Kidney glomerular epithelial cell (primary cell): ENCODE measurements around the gene MCRIP1.

Experiments
- DNase-seq: peaks from one replicate; lab custom pipeline; 2025; lab: John Stamatoyannopoulos, UW

Gene MCRIP1

DNA sequence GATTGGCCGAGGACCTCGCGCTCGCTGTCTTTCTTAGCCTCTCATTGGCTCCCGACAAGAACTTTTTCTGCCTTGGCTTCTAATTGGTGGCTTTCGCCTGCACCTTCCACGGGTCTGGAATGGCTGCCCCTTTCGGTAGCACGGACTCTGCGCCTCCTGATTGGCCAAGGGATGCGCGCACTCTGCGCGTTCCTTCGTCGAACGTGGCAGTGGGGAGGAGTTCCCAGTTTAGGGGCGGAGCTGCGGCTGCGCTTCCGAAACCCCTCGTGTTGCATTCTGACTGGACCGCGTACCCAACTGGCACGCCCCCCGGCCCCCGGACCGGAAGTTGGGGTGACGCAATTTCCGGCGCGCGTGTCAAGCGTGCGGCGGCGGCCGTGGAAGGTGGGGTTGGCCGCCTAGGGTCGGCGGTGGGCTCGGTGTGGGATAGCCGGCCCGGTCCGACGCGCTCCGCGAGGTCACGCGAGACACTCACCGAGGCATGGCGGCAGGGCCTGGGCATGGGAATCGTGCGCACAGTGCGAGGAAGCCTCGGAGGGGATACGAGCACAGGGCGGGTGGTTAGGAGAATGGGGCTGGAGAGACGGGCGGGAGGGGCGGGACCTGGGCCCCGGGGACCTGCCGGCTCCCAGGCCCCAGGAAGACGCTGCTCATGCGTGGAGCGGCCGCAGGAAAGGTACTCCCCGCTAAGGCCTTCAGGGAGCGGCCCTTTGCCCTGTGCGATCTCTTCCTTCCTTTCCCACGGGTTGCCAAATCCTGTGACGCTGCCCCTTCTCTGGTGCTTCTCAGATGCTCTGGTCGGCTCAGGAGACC, 27.9 kb upstream of the MCRIP1 start:
- peak; percentile 100 for DNase-seq

DNA sequence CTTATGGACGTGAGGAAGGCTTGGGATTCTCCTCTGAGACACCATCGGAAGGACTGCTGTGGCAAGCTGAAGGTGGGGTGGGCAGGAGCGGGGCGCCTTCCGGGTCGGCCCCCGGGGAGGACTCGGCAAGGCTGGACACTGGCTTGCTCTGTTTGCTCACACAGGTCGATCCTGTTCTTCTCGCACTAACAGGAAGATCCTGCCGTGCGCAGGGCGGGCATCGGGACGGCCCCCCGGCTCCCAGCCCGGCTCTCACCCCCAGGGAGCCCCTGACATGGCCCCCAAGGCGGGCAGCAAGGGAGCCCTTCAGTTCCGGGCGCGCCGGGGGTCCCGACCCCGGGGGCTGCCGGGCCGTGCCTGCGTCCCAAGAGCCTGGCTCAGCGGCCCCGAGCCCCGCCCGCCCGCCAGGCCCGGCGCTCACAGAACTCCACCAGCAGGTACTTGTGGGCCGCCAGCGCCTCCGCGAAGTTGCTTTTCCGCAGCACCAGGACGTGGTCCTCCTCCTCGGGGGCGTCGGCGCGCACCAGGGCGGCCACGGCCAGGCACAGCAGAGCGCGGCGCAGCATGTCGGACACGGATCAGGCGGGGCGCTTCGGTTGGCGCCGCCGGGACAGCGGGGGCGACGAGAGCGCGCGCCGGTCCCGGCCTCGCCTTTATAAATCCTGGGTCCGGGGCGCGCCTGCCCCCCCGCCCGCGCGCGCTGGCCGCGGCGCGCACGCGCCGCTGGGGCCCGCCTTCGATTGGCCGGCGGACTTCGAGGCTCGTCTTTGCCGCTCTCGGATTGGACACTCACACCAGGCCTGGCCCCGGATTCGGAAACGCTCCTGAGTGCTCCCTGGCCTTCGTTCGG, 27.0 kb upstream of the MCRIP1 start, which contains the start of gene P4HB:
Gene P4HB, minus strand, starts transcription at position 630 of the 850 bp plus-strand sequence. Its CDS starts 64 bp downstream, at position 566.
- no peak for DNase-seq

GRCh38 chr17:81858967-81859905, 26.1 kb upstream of the MCRIP1 start:
- no peak for DNase-seq

DNA sequence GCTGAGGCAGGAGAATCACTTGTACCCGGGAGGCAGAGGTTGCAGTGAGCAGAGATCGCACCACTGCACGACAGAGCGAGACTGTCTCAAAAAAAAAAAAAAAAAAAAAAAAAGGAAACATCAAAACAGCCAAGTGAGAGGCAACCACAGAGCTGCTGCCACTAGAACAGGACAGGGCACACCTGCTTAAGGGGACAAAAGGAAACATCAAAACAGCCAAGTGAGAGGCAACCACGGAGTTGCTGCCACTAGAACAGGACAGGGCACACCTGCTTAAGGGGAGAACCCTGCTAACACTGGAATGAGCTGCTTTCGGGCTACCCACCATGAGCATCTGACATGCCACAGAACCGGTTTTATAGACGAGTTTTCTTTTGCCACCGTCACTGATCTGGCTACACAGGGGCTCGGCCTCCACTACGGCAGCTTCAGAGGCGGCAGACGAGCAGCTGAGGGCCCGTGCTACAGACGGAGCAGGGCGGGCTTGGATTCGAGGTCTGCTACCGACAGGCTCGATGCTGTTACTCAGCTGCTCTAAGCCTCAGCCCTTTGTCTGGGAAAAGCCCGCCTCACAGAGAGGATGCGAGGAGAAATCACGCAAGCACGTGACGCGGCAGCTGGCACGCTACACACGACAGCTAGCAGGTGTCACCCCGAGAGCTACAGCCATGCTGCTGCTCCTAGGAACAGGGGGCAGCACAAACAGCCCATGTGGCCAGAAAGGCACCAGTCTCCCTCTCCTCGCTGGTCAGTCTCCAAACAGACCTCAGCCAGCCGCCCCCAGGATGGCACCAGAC, 25.3 kb upstream of the MCRIP1 start:
- DNase-seq = no peak

- DNase-seq = no peak
These were observed 22.1 kb upstream of the MCRIP1 start for GRCh38 chr17:81854974-81855774.

GRCh38 chr17:81852237-81852636, 19.1 kb upstream of the MCRIP1 start:
- no peak for DNase-seq

- no peak for DNase-seq
These were observed 18.3 kb upstream of the MCRIP1 start for GRCh38 chr17:81851423-81851822.

DNA sequence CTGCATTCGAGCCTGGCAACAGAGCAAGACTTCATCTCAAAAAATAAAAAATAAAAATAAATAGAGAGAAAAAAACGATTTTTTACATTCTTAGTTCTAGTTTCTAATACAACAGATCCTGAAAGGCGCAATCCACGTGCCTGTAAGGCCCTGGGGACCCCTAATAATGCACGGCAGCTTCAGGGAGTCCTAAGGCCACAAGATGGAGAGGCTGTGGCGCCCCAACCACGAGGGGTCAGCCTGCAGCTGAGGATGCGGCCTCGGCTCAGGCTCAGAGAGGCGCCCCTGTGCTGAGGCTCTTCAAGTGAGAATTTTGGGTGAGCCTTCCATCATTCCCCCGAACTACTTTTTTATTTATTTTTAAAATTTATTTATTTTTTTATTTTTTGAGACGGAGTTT, 16.4 kb upstream of the MCRIP1 start:
- DNase-seq = no peak

DNA sequence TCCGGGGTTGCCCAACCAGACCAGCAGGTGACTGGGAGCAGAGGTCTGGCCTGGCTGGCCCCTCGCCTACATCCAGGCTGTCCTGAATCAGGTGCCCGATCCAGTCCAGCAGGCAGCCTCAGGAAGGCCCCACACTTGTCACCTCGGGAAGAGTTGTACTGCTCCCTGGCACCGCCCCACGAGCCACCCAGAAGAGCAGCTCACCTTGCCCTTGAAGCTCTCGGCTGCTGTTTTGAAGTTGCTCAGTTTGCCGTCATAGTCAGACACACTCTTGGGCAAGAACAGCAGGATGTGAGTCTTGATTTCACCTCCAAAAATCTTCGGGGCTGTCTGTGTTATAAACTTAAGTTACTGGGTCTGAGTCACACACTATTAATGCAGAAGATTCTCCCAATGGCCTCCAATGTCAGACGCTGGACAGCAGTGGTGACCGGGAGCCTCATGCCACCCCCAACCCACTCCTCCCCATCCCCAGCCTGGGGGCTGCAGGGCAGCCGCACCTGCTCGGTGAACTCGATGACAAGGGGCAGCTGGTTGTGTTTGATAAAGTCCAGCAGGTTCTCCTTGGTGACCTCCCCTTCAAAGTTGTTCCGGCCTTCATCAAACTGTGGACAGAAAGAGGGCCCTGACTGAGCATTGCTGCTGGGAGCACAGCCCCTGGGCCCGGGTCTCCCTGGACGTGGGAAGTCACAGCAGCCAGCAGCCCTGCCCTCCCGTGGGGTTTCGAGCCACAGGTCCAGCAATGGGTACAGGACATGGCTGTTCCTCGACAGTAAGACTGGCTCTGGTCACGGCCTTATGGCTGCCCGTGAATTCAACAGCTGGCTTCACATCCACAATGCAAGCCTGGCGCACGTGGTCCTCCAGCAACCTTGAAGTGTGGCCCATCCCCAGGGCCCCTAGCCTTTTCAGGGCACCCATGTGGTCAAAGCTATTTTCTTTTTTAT, 13.9 kb upstream of the MCRIP1 start:
- no peak for DNase-seq

DNA sequence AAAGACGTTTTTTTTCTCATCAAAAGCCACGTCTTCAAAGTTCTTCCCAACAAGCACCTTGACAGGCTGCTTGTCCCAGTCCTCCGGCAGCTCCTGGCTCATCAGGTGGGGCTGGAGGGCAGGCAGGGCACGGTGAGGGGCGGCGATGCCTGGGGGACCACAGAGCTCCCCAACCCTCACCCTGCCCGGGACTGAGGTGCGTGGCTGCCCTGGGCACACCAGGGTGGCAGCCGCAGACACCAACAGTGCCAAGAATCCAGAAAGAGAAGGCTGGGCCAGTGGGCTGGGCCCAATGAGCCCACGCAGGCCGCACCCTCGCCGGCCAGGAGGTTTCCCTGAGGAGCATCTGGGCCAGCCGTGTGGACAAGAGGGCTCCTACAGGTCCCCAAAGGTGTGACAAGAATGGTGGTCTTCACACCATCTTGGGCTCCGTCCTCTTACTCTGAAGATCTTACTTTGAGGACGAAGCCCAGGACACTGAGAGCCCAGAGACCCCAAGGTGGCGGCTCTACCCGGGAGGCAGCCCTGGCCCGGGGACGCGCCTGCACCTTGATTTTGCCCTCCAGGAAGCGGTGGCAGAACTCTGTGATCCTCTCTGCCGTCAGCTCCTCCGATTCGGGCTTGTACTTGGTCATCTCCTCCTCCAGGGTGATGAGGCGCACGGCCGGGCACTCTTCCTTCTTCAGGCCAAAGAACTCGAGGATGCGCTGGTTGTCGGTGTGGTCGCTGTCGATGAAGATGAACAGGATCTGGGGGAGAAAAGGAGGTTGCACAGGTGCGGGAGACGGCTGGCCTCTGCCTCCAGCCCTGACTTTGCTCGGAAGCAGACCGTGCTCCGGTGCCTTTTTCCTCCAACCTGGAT, 13.0 kb upstream of the MCRIP1 start:
- DNase-seq = no peak

- DNase-seq = no peak
These were observed 12.3 kb upstream of the MCRIP1 start for GRCh38 chr17:81845361-81845760.

GRCh38 chr17:81844887-81845286, 11.8 kb upstream of the MCRIP1 start:
- DNase-seq = no peak

GRCh38 chr17:81844327-81844851, 11.3 kb upstream of the MCRIP1 start:
- no peak for DNase-seq

DNA sequence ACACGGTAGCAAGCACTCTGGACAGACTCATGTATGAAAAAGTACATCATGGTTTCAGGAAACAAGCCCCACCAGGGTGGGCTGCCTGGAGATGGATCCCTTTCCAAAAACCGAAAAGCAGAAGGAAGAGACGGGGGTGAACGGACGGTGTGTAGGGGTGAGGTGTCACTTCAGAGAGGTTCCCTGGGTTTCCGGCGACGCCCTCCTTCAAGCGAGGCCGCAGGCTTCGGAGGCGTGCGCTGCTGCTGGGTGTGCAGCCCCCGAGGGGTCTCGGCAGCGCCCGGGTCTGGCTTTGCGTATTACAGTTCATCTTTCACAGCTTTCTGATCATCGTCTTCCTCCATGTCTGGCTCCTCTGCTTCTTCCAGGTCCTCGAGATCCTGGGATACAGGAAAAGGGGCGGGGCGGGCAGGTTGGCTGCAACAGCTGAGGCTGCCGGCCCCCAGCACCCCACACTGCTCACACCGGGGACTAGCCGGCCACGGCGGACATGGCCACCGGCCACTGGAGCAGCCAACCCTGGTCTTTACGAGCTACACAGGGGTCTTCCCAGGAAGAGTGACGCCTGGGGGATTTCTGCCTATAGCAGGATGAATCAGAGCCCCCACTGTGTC, 10.7 kb upstream of the MCRIP1 start:
- no peak for DNase-seq

DNA sequence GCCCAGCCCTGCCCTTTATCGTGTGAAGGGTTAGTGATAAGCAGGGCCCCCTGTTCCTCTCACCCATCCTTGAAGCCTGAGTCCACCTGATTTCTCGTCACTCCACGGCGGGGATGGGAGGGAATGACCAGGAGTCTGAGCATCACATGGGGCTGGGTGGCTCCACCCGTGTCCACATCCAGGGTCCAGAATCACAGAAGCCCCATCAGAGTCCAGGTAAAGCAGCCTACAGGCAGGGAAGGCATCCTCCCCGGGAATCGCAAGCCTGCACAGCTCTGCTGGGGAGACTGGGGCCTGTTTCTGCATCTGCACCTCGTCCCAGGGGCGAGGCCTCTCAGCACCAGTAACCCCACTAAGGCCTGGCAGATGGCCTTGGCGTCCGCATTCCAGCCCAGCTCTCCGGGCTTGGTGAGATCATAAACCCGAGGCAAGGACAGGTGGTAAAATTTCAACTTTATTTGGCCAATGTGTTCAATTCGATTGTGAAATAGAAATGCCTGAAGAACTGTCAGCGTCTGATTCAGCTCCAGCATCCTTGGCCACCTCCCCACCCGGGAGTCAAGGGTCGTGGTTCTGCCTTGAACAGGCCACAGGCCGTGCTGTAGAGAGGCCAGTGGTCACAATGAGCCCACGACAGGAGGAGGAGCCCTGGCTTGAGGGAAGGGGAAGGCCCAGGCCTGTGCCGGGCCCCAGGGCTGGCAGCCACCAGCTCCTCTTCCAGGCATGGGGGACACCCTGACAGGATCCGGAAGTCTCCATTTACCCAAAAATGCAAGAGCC, 9.8 kb upstream of the MCRIP1 start:
- no peak for DNase-seq

- no peak for DNase-seq
These were observed 9.3 kb upstream of the MCRIP1 start for GRCh38 chr17:81842378-81842724.

- no peak for DNase-seq
These were observed 8.8 kb upstream of the MCRIP1 start for GRCh38 chr17:81841866-81842265.
